CD4-positive, alpha-beta T cell treated with Interleukin-6 at 100 ng/mL for 8 hours (primary cell): ENCODE measurements around the gene TSPAN9.

ENCODE experiments used
- DNase-seq: peaks from one replicate; pipeline ENCODE4 v3.0.0-alpha.2; 2020; ENCODE audit warnings: mixed read lengths, low spot score

TSPAN9 gene

DNA sequence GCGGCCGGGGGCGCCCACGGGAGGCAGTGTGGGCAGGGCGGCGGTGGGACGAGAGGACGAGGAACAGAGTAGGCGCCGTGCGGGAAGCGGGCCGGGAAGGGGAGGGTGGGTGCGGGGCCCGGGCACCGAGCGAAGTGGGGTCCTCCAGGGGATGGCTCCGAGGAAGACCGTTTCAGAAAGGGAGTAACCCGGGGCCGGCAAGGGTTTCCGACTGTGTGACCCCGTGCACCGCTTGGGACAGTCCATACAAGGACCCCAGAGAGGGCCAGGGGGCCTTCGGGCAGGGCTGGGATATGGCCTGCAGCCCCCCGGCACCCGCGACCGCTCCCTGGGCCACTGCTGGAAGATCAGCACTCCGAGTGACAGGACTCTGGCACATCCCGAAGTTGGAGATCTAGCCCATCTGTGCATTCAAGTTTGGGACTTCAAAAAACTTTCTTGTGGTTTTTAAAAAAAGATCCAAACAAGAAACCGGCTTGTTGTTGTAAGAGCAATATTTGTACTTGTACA is 448 bp downstream of the TSPAN9 start:
- no peak for DNase-seq

DNA sequence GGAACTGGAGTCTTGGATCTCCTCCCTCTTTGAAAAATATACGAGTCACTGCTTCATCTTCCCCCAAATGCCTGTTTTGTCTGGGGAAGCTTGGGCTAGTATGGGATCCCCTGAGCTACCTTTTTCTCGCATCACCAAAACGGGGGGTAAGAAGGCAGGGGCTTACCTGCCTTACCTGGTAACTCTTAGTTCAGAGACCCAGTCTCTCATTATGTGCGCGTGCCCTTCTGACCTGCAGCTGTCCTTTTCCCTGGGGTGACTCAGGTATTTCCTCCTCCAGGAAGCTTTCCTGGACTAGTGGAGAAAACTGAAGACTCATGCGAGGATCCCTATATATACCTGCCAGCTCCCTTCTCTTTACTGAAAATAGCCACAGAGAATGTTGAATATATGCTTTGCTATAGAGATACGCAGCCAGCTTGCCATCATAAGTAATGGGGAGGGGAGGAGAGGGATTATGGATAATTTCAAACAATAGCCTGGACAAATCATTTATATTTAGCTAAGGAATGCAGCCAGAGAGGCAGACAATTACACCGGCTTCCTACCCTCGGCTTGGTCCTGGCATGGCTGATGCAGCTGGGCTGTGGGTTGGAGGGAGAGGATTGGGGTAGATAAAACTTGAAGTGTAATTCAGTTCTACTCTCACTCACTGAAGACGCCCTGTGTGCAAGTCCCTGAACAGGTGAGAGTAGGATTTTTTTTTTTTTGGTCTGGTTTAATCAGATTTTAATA is 1.1 kb downstream of the TSPAN9 start:
- DNase-seq = no peak

DNA sequence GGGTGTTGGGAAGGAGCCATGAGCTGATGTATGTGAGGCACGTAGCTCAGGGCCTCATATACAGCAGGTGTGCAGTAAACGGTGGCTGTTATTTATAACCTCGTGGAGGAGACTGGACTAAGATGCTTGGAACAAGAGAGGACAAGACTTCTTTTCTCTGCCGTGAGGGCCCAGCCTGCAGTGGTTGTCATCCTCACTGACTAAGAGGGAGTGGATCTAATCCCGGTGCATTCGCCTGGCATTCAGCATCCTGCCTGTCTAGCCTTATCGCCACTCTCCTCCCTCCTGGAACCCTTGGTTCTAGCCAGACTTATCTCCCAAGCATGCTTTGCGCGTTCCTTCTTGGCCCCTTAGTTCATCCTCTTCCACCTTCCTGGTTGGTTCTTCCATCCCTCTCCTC is 3.9 kb downstream of the TSPAN9 start:
- DNase-seq = no peak

DNA sequence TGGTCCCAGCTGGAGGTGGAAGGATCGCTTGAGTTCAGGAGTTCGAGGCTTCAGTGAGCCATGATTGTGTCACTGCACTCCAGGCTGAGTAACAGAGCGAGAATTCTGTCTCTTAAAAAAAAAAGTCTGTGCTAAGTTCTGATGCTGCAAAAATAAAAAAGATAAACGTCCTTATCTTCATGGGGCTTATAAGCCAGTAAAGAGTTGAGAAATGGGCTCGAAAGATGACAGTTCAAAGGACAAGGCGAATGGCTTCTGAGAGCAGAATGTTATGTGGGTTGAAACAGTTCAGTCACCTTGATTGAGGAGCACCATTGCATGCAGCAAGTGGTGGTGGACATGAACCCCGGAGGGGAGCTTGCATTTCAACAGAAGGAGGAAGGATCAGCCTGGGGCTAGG is 4.7 kb downstream of the TSPAN9 start:
- no peak for DNase-seq

DNA sequence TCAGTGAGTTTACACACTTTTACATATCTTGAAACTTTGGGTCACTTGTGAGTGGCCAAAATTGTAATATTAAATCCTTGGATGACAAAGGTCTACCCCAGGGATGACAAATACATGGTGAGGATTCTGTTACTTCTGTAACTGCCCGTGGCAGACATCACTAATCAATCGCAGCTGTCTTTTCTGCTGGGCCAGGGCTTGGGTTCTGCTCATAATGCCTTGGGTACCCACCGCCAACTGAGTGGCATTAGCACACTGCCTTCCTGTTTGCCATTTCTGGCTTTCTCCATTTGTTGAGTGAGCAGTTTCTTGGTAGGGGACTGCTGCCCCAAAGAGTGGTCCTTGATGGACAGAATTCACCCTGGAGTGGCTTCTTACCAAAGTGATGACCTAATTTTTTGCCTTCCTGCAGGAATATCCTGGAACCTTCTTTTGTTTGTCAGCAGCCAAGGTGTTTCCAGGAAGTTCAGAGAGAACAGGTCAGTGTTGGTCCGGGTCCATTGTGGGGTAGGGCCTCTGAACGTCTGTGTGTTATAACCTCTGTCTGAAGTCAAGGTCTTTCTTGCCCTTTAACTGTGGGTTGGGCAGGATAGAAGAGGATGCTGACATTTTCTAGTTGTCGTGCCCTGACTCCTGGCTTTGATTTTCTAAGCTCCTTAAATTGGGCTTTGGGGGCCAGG is 6.2 kb downstream of the TSPAN9 start:
- no peak for DNase-seq

DNA sequence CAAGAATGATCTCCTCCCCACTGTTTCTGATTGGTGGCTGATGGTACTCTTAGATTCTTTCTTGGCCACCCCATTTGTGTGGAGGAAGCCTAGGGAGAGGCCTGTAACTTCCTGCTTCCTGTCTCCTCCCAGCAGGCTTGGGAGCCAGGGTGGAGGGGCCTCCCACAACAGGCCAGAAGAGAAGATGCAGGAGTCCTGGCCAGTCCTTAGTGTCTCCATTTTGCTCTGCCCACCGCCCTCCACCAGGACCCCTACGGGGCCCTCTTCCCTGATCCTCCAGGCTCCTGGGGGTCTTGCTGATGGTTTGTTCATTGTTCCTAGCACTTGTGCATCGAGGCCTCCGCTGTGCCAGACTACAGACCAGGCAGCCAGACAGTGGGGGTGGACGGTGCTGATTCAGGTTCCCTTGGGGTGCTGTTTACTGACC is 6.8 kb downstream of the TSPAN9 start:
- no peak for DNase-seq

DNA sequence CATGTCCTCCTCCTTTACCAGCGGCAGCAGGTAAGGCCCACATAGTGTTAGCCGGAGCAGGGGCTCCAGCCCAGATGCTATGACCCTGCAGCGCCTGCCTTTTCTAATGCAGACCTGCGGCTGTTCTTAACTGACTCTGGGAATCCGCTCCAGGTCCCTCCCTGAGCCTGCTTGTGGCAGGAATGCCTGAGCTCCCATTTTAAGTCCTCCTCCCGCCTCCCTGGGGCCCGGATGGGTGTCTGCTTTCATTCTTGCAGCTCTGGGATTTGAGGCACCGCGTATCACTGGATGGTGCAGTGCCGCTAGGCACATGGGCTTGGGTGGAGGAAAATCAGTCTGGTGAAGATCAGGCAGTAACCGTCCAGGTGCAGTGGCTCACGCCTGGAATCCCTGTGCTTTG is 7.6 kb downstream of the TSPAN9 start:
- DNase-seq = no peak

DNA sequence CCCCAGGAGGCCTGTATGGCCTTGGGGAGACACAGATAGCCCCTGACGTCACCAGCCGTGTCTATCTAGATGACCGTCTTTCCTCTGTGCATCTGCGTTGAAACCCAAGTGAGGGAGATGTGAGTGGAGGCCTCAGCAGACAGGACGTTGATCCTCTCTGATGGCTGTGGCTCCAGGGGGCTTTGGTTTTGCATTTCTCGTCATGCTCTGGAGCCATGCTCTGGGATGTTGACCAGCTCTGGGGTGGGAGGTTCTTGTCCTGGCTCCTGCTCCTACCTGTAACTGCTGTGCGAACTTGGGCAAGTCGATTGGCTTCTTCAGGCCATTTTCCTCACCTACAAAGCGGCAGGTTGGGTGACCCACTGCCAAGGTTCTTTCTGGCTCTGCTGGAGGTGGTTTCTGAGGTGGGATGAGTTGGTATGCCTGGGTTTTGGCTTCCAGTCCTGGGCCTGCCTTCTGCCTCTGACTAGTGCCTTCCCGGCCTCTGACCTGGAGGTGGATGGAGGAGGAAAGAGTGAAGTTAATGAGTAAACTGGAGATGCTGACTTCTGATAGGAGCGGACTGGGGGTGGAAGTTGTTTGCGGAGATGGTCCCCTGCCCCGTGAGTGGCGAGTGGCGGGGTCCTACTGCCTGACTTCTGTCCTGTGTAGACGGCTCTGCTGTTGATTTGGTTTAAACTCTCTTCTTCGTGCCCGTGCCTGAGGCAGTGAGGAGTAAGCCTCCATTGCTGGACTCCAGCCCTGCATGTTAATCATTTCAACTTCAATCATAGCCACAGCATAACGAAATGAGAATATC is 8.4 kb downstream of the TSPAN9 start:
- no peak for DNase-seq

DNA sequence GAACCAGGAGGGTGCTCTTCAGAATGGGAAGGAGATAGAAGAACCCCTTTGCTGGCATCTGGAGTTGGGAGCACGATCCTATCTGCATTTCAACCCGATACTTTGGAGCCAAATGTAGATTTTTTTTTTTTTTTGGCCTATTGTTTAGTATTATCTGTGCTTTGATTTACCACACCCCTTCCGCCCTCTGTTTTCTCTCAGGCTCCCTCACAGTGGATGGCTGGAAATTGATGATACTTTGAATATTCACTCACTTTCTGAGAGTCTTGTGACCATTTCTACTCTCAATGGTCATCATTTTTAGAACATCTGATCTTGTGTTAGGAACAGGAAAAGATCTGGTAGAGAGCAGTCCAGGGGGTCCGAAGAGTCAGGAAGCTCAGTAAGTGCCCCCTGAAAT is 9.0 kb downstream of the TSPAN9 start:
- DNase-seq = no peak

DNA sequence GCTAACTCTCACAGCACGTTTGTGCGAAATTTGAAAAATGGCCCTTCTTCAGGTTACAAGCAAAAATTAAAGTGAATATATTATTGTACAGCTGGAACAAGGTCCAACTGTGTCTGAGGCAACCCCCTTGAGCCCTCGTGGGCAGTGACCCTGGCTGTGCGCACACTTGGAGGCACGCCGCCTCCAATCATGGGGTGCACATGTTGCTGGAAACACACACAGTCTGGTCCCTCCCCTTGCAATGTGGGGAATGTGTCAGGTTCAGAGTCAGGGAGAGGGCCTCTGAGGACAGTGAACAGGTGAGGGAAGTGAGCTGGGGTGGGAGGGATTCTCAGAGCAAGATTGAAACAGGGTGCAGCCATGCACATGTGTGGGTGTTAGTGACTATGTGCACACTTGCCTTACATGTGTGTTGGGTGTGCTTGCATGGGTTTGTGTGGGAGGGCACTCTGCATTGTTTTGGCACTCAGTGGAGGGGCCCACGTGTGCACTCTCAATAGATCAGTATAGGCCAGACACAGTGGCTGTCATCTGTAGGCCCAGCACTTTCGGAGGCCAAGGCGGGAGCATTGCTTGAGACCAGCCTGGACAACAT is 9.6 kb downstream of the TSPAN9 start:
- DNase-seq = no peak

DNA sequence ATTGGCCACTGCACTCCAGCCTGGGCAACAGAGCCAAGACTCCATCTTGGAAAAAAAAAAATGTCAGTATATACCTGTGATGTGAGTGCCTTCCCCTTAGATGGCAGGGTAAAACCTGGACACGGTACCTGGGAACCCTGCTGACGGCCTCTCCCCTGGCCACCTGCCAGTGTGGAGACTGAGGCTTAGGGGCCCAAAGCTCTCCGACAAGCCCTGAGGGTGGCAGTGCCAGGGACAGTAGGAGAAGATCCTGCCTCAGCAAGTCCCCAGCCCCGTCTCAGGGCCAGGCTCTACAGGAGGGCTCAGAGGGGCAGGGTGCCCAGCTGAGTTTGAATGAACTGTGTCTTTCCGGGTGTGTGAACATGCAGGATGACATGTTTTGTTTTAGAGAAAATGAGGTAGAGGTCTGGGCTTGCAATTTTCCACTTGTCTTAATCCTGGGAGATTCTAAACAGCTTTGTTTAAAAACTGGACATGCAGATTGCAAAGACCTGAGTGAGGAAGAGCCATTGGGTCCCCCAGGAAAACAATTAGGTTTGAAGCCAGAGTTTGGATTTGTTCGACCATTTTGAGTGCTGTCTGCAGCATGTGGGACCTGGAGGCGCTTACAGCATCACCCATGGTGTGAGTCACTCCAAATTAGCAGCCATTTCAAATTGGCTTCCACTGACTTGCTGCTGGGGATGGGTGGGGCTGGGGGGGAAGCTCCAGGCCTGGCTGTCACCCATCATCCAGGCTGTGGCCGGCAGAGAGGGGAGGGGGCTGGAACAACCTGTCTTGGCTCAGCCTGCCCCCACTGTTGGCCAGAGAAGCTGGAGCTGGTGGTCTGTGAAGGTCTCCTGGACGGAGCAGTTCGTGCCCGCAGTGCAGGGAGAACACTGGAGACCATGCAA is 10.8 kb downstream of the TSPAN9 start:
- DNase-seq = no peak

DNA sequence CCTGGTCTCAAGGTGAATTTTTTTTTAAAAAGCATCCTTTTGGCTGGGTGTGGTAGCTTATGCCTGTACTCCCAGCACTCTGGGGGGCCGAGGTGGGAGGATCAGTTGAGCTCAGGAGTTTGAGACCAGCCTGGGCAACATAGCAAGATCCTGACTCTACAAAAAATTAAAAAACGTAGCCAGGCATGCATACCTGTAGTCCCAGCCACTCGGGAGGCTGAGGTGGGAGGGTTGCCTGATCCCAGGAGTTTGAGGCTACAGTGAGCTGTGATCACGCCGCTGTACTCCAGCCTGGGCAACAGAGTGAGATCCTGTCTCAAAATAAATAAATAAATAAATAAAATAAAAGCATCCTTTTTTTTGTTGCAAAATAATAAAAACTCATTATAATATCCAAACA is 12.4 kb downstream of the TSPAN9 start:
- DNase-seq = no peak

DNA sequence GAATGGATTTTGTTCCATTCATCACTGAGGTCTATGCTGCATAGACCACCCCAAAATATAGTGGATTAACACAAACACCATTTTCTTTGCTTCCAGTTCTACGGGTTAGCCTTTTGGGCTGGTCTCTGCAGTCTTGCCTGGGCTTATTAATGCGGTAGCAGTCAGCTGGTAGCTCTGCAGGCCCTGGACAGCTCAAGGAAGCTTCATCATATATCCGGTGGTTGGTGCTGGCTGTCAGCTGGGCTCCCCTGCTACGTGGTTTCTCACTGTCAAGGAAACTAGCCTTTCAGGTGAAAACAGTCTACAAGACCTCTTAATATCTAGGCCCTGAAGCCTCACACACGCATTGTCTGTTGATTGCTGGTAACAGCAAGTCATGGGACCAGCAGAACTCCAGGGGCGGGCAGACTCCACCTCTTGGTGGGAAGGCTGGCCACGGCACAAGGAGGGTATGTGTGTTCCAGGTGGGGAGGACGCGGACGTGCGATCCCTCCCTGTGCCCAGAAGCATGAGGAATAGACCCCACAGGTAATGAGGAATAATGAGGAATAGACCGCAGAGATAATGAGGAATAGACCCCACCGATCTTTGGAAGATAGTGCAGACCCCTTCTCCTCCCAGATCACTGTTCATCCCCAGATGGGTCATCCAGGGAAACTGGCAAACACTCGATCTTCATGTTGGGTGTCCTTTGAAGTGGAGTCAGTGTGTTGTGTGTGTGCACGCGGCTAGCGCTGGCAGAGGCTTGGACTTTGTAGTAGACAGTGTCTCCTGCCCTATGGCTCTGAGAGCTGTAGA is 13.3 kb downstream of the TSPAN9 start:
- DNase-seq = no peak

DNA sequence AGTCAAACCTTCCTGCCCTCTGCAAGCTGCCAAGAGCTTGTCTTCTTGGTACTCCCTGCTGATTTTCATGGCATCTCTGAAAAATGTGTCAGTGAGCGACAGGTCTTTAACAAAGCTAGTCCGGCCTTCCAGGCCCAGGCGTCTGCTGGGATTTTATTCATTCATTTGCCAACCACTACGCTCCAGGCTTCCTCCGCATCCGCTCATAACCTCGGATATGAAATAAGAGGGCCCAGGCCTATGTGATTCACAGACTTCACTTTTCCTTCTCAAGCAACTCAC is 13.8 kb downstream of the TSPAN9 start:
- DNase-seq = no peak

DNA sequence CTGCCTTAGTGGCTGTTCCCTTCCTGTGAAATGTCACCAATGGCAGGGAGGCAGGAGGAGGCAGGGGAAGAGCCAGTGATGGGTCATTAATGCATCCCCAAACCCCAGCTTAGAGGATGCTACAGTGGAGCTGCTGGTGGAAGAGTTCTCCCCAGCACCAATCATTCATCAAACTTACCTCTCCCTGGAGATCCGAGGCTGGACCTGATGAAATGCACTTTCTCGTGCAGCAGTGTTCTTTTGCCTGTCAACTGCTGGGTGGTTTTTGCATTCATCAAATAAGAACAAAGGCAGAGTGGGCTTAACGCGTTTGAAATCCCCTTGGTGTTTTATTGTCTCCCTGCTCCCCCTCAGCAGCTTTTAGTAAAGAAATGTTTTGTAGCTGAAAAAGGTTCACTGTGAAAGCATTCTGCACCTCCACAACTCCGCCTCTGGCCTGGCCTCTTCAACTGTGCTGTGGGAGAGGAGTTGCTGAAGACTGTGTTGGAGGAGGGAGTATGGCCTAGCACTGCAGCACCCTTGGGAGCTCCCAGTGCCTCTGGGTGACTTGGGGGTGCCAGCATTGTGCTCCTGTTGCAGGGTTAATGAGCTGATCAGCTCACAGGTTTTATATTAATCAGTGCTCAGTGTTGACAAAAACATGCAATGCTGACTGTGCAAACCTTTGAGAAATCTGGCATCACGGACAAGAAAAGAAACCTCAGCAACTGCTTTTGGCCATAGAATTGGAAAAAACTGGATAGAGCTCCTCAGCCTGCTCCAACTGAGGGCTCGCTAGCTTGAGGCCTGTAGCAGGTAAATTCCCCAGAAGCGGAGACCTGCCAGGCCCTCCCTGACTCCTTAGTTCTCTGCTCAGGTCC is 14.4 kb downstream of the TSPAN9 start:
- DNase-seq = no peak

DNA sequence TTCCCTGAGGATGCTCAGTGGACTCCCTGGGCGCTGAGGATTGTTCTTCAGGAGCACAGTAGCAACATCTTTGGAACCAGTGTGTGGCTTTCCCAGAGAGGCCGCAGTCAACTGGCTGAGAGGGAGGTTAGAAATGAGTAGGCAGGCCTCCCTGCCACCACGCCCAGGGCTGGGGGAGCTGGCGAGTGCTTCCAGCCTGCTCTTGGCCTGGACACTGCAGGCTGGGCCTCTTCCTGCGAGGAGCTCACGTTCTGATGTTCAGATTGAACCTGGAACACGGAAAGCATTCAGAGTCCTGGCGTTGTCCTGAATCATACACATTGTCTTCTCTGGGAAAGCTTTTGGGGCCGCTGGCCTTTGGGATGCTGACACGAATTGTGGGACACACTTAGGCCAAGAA is 15.6 kb downstream of the TSPAN9 start:
- DNase-seq = no peak

DNA sequence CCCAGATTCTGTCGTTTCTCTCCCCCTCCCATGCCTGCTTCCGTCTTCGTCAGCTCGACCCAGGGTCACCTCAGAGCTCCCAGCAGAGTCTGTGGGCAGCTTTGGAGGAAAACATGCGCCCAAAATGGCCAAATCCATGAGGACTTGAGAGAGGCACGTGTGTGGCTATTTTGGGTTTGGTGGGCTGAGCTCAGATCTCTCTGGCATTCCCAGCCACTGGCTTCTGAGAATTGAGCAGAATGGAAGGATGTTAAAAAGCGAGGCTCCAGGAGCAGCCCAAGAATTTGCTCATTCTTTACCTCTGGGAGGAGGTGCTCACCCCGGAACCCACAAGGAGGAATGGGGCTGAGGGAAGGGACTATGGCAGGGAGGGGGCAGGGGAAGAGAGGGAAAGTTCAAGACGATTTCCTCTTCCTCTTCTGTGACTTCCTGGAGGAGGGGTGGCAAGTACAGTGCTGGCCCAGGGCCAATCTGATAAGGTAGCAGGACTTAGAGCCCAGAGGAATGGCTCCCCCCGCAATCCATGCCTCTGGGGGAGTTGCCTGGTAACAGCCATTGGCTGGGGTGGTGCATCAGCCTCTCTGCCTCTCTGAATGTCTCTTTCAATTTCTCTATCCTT is 20.1 kb downstream of the TSPAN9 start:
- no peak for DNase-seq

DNA sequence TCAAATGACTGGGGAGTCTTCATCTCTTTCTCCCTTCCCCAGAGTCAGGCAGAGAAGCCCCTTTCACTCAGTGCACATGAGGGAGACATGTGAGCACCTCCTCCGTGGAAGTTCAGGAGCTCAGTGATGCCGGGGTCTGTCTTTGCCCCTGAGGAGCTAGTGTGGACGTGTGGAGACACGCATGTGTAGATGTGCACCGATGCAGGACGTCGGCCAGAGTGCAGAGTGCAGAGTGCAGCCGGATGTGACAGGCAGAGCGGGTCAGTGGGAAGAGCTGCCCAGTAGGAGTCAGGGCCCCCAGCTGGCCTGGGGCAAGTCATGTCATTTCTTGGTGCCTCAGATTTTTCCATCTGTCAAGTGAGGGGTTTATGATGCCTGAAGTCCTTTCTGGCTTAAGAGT is 20.7 kb downstream of the TSPAN9 start:
- DNase-seq = no peak

DNA sequence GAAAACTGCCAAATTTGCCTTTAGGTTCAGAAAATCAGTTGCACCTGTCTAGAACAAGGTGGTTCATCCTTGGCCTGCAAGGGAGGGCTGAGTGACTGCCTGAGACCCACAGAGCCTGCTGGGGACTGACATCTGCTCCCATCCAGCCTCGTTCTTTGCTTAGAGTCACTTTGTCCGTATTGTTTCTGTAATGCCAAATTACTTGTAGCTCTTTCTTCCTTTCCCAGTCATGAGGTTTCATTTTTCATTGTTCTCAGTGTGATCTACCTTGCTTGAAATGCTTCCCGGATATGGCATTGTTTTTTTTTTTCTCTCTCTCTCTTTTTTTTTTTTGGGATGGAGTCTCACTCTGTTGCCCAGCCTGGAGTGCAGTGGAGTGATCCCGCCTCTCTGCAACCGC is 21.3 kb downstream of the TSPAN9 start:
- no peak for DNase-seq
